HG03521 (cell line): Measurements from ENCODE around the gene SLC10A2.
"Not testable (repeated sequence)": the region's sequence is repeated elsewhere in the genome, so short reads cannot be mapped to it uniquely, and the experiment has no call there.

Experiments
- ATAC-seq: cut with Tn5 transposase; IDR thresholded peaks from one replicate; pipeline ENCODE4 v1.9.1; 2021; ENCODE audit warnings: mild to moderate bottlenecking, moderate library complexity; ENCODE audit not compliant: unreplicated experiment

Gene SLC10A2

GRCh38 chr13:103066079-103066780, at the start of gene SLC10A2:
TSS of gene SLC10A2 (minus strand) at chr13:103066417. CDS start at chr13:103066249, 168 bp downstream.
- ATAC-seq: no peak

GRCh38 chr13:103107580-103107979, 41.4 kb upstream of the SLC10A2 start:
- no peak for ATAC-seq

GRCh38 chr13:103104340-103104739, 38.1 kb upstream of the SLC10A2 start:
- no peak for ATAC-seq

- not testable (repeated sequence) for ATAC-seq
Observed at GRCh38 chr13:103103456-103103855, 37.2 kb upstream of the SLC10A2 start.

- no peak for ATAC-seq
Observed at GRCh38 chr13:103102482-103102881, 36.3 kb upstream of the SLC10A2 start.

- no peak for ATAC-seq
Observed at GRCh38 chr13:103101901-103102300, 35.7 kb upstream of the SLC10A2 start.

GRCh38 chr13:103101500-103101899, 35.3 kb upstream of the SLC10A2 start:
- ATAC-seq: no peak

GRCh38 chr13:103100830-103101229, 34.6 kb upstream of the SLC10A2 start:
- ATAC-seq: no peak

GRCh38 chr13:103099722-103100293, 33.6 kb upstream of the SLC10A2 start:
- no peak for ATAC-seq

- no peak for ATAC-seq
Observed at GRCh38 chr13:103098535-103098934, 32.3 kb upstream of the SLC10A2 start.

- ATAC-seq: no peak
Observed at GRCh38 chr13:103097366-103097928, 31.2 kb upstream of the SLC10A2 start.

GRCh38 chr13:103093649-103094048, 27.4 kb upstream of the SLC10A2 start:
- ATAC-seq: not testable (repeated sequence)

GRCh38 chr13:103087275-103087674, 21.1 kb upstream of the SLC10A2 start:
- no peak for ATAC-seq

GRCh38 chr13:103081435-103081834, 15.2 kb upstream of the SLC10A2 start:
- ATAC-seq: no peak

- ATAC-seq: peak; percentile 94
Observed at GRCh38 chr13:103078158-103078557, 11.9 kb upstream of the SLC10A2 start.

GRCh38 chr13:103068836-103069235, 2.6 kb upstream of the SLC10A2 start:
- no peak for ATAC-seq

- no peak for ATAC-seq
Observed at GRCh38 chr13:103067751-103068555, 1.7 kb upstream of the SLC10A2 start.

- ATAC-seq: no peak
Observed at GRCh38 chr13:103066781-103067345, 646 bp upstream of the SLC10A2 start.

GRCh38 chr13:103063376-103063775, 2.8 kb downstream of the SLC10A2 start:
- ATAC-seq: no peak

GRCh38 chr13:103062079-103062478, 4.1 kb downstream of the SLC10A2 start:
- no peak for ATAC-seq

- ATAC-seq: no peak
Observed at GRCh38 chr13:103056008-103056407, 10.2 kb downstream of the SLC10A2 start.
